Breast epithelium (tissue), 3 donors: Measurements from ENCODE around the gene AHCTF1.

Experiments
- POLR2AphosphoS5 ChIP-seq, 3 donors: sonication (generic); formaldehyde crosslinking; IDR thresholded peaks; one replicate each; pipeline ENCODE4 v1.6.1; 2017; ENCODE audit warnings: antibody characterized with exemption in 3 of 3
- TF ChIP-seq, protein P1 (sequence below), 3 donors: fragments of 450-650 bp; IDR thresholded peaks; one replicate each; pipeline ENCODE4 v1.5.1; 2016 to 2017; ENCODE audit warnings: antibody characterized with exemption in 3 of 3, mild to moderate bottlenecking in 3 of 3, moderate library complexity in 3 of 3

DNA sequence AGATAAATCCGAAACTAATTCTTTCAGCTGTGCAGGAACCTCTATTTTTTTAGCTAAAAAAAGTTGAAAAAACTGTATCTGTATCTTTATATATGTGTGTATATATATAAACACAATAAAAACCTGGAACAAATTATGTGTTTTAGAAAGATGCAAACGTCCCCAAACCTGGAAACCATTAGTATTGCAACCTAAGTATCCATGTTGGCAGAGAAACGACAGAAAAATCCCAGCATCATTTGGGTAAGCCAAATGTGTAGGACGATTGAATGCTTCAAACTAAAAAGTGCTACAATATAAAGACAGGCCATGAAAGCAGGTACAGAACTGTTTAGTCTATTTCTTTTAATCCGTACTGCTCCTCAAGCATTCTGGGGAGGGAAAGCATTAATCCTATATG is 87.9 kb downstream of the AHCTF1 start:
- TF ChIP-seq, protein P1, sequence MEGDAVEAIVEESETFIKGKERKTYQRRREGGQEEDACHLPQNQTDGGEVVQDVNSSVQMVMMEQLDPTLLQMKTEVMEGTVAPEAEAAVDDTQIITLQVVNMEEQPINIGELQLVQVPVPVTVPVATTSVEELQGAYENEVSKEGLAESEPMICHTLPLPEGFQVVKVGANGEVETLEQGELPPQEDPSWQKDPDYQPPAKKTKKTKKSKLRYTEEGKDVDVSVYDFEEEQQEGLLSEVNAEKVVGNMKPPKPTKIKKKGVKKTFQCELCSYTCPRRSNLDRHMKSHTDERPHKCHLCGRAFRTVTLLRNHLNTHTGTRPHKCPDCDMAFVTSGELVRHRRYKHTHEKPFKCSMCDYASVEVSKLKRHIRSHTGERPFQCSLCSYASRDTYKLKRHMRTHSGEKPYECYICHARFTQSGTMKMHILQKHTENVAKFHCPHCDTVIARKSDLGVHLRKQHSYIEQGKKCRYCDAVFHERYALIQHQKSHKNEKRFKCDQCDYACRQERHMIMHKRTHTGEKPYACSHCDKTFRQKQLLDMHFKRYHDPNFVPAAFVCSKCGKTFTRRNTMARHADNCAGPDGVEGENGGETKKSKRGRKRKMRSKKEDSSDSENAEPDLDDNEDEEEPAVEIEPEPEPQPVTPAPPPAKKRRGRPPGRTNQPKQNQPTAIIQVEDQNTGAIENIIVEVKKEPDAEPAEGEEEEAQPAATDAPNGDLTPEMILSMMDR (IDR thresholded peaks at IDR 0.05): no peak
- no peak for TF ChIP-seq POLR2AphosphoS5 (IDR thresholded peaks at IDR 0.05)
